ENCODE measurements around the gene ATP6AP1.

Gene ATP6AP1

DNA sequence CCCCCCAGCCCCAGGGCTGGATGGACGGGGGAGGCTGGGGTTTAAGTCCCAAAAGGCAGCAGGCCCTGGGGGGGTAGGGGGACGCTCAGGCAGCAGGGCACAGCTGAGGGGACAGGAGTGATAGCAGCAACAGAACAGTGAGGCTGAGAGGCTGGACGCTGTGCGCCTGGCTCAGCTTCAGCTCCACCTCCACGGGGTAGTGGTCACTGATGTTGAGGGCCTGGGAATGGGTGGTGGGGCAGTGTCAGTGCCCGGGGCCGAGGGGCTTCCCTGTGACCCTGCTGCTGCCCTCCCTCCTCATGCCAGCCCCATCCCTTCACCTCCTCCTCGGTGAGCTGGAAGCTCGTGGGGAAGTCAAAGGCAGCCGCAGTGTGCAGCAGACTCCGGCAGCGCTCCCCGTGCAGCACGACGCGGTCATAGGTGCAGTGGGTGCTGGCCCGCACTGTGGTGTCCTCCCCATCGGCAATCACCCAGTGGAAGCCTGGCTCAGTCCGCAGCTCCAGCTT is 25.8 kb upstream of the ATP6AP1 start:
- TF ChIP-seq, protein P1, sequence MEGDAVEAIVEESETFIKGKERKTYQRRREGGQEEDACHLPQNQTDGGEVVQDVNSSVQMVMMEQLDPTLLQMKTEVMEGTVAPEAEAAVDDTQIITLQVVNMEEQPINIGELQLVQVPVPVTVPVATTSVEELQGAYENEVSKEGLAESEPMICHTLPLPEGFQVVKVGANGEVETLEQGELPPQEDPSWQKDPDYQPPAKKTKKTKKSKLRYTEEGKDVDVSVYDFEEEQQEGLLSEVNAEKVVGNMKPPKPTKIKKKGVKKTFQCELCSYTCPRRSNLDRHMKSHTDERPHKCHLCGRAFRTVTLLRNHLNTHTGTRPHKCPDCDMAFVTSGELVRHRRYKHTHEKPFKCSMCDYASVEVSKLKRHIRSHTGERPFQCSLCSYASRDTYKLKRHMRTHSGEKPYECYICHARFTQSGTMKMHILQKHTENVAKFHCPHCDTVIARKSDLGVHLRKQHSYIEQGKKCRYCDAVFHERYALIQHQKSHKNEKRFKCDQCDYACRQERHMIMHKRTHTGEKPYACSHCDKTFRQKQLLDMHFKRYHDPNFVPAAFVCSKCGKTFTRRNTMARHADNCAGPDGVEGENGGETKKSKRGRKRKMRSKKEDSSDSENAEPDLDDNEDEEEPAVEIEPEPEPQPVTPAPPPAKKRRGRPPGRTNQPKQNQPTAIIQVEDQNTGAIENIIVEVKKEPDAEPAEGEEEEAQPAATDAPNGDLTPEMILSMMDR (IDR thresholded peaks at IDR 0.05; ENCODE audit: low read depth, low read length, missing control alignments), result no peak
- H3K4me3 ChIP-seq (ENCODE audit: low read depth, low read length), result no peak overlapping the region
- no peak for DNase-seq (ENCODE audit: low read depth)

DNA sequence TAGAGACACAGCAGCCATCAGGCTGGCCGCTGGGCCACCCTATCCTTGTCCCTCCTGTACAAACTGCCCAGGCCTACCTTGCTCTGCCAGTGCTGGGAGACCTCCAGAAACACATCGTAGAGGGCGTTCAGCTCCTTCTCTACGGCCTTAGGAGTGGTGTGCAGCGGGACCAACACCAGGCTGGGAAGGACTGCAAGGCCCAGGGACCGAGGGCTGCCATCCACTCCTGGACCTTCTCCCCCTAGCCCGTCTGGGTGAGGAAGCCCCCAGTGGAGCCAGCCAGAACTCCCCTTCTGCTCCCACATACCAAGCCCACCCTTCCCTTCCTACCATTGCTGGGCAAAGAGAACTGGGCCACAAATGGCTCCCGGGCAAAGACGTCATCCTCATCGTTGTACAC is 25.3 kb upstream of the ATP6AP1 start:
- TF ChIP-seq, protein P1 (IDR thresholded peaks at IDR 0.05; ENCODE audit: low read depth, low read length, missing control alignments), result no peak
- H3K4me3 ChIP-seq (ENCODE audit: low read depth, low read length), result no peak overlapping the region
- DNase-seq (ENCODE audit: low read depth), result no peak

DNA sequence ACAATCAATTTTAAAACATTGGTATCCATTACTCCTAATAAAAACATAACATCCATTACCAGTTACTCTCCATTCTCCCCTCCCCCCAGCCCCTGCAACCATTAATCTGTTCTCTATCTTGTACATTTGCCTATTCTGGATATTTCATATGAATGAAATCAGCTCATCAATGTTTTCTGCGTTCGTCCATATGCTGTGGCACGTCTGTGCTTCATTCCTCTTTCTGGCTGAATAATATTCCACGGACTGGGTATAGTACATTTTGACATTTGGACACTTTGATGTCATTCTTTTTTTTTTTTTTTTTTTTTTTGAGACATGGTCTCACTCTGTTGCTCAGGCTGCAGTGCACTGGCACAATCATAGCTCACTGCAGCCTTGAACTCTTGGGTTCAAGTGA is 24.6 kb upstream of the ATP6AP1 start:
- DNase-seq (ENCODE audit: low read depth), result no peak
- H3K4me3 ChIP-seq (ENCODE audit: low read depth, low read length), result no peak overlapping the region
- TF ChIP-seq, protein P1 (IDR thresholded peaks at IDR 0.05; ENCODE audit: low read depth, low read length, missing control alignments), result no peak

DNA sequence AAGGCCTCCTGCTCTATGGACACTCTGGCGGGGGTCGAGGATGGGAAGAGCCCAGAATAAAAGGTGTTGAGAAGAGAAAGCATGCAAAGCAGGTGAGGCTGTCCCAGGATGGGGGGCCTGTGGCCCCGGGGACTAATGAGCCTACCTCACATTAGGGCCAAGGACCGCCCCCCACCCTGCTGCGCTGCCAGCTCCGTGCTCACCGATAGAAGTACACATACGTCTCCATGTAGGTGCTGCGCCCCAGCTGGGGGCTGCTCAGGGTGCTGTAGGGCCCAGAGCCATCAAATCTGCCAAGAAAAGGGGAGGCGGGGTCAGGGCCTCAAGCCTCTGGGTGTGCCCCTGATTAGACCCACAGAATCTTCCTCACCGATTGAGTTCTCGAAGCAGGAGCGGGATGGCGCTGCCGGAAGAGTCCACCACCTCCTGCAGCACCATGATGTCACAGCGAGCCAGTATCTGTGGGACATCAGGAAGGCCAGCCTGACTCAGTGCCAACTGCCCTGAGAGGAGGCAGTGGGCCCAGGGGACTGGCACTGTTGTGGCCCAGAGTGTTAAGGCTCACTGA is 23.8 kb upstream of the ATP6AP1 start:
- no peak overlapping the region for H3K4me3 ChIP-seq (ENCODE audit: low read depth, low read length)
- TF ChIP-seq, protein P1 (IDR thresholded peaks at IDR 0.05; ENCODE audit: low read depth, low read length, missing control alignments), result no peak
- DNase-seq (ENCODE audit: low read depth), result no peak

DNA sequence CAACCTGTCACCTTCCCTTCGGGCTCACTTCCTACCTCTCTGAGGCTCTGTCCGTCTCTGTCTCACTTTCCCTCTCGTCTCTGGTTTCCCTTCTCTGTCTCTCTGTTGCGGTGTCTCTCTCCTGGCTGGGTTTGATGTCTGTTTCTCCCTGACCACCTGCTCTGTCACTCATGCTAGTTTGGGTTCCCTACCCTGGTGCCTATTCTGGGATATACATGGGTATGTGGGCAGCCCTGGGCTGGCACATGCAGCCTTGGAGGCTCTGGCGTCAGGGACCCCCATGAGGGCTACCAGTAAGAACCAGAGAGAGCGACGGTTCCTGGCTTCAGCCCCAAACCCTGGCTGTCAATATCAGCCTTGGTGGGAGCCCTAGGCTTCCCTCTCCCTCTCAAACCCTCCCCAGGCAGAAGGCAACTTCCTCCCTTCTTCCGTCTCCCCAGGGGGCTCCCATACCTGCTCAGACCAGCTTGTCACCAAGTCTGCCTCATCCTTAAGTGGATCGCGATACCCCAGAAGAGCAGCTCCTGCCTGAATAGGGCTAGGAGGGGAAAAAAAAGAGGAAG is 19.7 kb upstream of the ATP6AP1 start:
- no peak for DNase-seq (ENCODE audit: low read depth)
- peak overlapping the region; percentile 61 for H3K4me3 ChIP-seq (ENCODE audit: low read depth, low read length)
- TF ChIP-seq, protein P1 (IDR thresholded peaks at IDR 0.05; ENCODE audit: low read depth, low read length, missing control alignments), result no peak

DNA sequence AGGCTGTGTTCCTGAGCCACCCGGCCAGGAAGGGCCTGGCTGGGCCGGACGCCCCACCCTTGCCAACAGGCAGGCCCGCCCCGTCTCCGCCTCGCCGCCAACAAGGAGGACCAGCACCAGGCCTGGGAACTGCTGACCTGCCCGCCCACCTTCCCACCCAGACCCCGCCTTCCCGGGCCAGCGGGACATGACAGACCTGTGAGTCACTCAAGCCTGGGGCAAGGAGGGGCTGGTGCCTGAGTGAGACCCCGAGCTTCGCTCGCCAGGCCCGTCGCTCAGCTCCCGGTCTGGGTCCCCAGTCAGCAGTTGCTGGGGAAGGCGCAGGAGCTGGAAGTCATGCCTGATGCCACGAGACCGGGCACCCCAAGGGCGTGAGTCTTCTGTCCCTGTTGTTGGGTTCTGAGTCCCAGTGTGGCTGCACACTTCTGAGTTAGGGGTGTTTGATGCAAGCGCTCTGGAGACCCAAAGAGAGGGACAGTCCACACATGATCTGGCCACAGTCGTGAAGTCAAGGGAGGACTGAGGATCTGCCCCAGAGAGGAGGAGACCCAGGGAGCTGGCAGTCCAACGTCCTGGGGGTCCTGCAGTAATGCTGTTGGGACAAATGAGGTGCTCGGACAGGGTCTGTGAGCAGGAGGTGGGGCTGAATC is 19.1 kb upstream of the ATP6AP1 start, which contains the start of gene DNASE1L1:
TSS of gene DNASE1L1 (minus strand) at position 33 of the 650 bp plus-strand sequence. CDS start 3,686 bp downstream, outside the sequence.
- no peak for DNase-seq (ENCODE audit: low read depth)
- TF ChIP-seq, protein P1 (IDR thresholded peaks at IDR 0.05; ENCODE audit: low read depth, low read length, missing control alignments), result no peak
- H3K4me3 ChIP-seq (ENCODE audit: low read depth, low read length), result peak within 1 kb of the TSS; percentile 61
